PC-9 (cell line): ENCODE results near the gene CDT1. TPM values are rescaled to one million over a fixed set of nuclear protein-coding genes. Genes with fewer than 3 reads are reported as not detected.

Experiments
- BruUV-seq: library from RNA; stranded (reverse); fragments of 400-500 nt; replicated peaks from 2 replicates; lab custom pipeline; 2021; lab: Mats Ljungman, UMichigan
- CTCF ChIA-PET: fragments of 300-600 bp; sonication (Branson Sonifier 250); formaldehyde crosslinking; loops from one replicate; lab custom pipeline; 2022; ENCODE audit warnings: antibody characterized with exemption; lab: Charles Lee
- POLR2A ChIA-PET: fragments of 300-600 bp; sonication (Branson Sonifier 250); formaldehyde crosslinking; loops from one replicate; lab custom pipeline; 2022; ENCODE audit warnings: antibody characterized with exemption; ENCODE audit not compliant: unreplicated experiment; lab: Charles Lee
- DNase-seq, 2 experiments: peaks; one replicate each; pipeline versions ENCODE4 v3.0.0 to v3.0.0-alpha.2; 2015 to 2022; ENCODE audit warnings: mixed read lengths in 1 of 2
- H2AFZ ChIP-seq: fragments of 200-600 bp; sonication (generic); 2 replicates; pipeline ENCODE4 v1.8.1; 2017; ENCODE audit warnings: antibody characterized with exemption
- H3F3A ChIP-seq: fragments of 200-600 bp; sonication (generic); 2 replicates; pipeline ENCODE4 v1.8.1; 2017; ENCODE audit warnings: antibody characterized with exemption, mild to moderate bottlenecking, low read depth; ENCODE audit not compliant: insufficient read depth
- H3K27ac ChIP-seq: fragments of 200-600 bp; sonication (generic); 2 replicates; pipeline ENCODE4 v1.6.1; 2016; ENCODE audit warnings: mixed run types
- H3K27me3 ChIP-seq: fragments of 200-600 bp; sonication (generic); 2 replicates; pipeline ENCODE4 v1.6.1; 2016; ENCODE audit warnings: low read depth, mixed run types; ENCODE audit not compliant: insufficient read depth
- H3K36me3 ChIP-seq: fragments of 200-600 bp; sonication (generic); 2 replicates; pipeline ENCODE4 v1.6.1; 2016; ENCODE audit warnings: low read depth, mixed run types
- H3K4me1 ChIP-seq: fragments of 200-600 bp; sonication (generic); replicated peaks from 2 replicates; pipeline ENCODE4 v1.6.1; 2016; ENCODE audit warnings: mixed run types; ENCODE audit not compliant: insufficient read depth
- H3K4me2 ChIP-seq: fragments of 200-600 bp; sonication (generic); 2 replicates; pipeline ENCODE4 v1.6.1; 2017; ENCODE audit warnings: mixed run types
- H3K4me3 ChIP-seq: fragments of 200-600 bp; sonication (generic); 2 replicates; pipeline ENCODE4 v1.6.1; 2016; ENCODE audit warnings: mixed run types
- H3K79me2 ChIP-seq: fragments of 200-600 bp; sonication (generic); 2 replicates; pipeline ENCODE4 v1.6.1; 2017; ENCODE audit warnings: low read depth, mixed run types
- H3K9me2 ChIP-seq: fragments of 200-600 bp; sonication (generic); 2 replicates; pipeline ENCODE4 v1.8.1; 2017; ENCODE audit warnings: mild to moderate bottlenecking; ENCODE audit not compliant: insufficient read depth
- H3K9me3 ChIP-seq: fragments of 200-600 bp; sonication (generic); 2 replicates; pipeline ENCODE4 v1.8.1; 2016; ENCODE audit warnings: low read depth; ENCODE audit not compliant: insufficient read depth
- H4K20me1 ChIP-seq: fragments of 200-600 bp; sonication (generic); 2 replicates; pipeline ENCODE4 v1.8.1; 2017; ENCODE audit not compliant: insufficient read depth
- CTCF ChIP-seq: fragments of 200-600 bp; sonication (generic); conservative IDR thresholded peaks from 2 replicates; pipeline ENCODE4 v1.6.1; 2017; ENCODE audit warnings: mixed run types, antibody characterized with exemption, mild to moderate bottlenecking, moderate library complexity
- EZH2 ChIP-seq: fragments of 200-600 bp; sonication (generic); IDR thresholded peaks from 2 replicates; pipeline ENCODE4 v1.8.0; 2017; ENCODE audit warnings: antibody characterized with exemption, low read depth
- intact Hi-C: fragments of 100-400 bp; cut with micrococcal nuclease; formaldehyde crosslinking; loops from one replicate; pipeline ENCODE4 v1.10.0; 2022; ENCODE audit not compliant: unreplicated experiment
- total RNA-seq: library from RNA; stranded (reverse); gene quantifications from 2 replicates; pipeline ENCODE4 v1.2.3, GENCODE V29; 2021

CDT1 gene
- total RNA-seq, 1 experiment from 2014 or later = 73.2 TPM

DNA sequence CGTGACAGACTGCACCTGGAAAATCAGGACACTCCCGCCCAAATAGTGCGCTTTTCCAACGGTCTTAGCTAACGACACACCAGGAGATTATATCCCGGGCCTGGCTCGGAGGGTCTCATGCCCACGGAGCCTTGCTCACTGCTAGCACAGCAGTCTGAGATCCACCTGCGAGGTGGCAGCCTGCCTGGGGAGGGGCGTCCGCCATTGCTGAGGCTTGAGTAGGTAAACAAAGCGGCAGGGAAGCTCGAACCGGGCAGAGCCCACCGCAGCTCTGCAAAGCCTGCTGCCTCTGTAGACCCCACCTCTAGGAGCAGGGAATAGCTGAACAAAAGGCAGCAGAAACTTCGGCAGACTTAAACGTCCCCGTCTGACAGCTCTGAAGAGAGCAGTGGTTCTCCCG lies 48.0 kb downstream of the CDT1 start:
- Histone ChIP-seq H3K4me3 (no peak overlapping the region), H3F3A (no peaks in the 10 kb centered on the region), H3K4me1 (no peaks in the 10 kb centered on the region), H3K9me3 (no peaks in the 10 kb centered on the region), H3K9me2 (no peaks in the 10 kb centered on the region), H3K27me3 (no peaks in the 10 kb centered on the region), H3K27ac (no peak overlapping the region), H2AFZ (no peak overlapping the region), H4K20me1 (no peaks in the 10 kb centered on the region), H3K36me3 (no peaks in the 10 kb centered on the region), H3K79me2 (no peaks in the 10 kb centered on the region), H3K4me2 (no peak overlapping the region)
- TF ChIP-seq EZH2 (no peak), CTCF (no peak)
- DNase-seq = no peak
- CTCF ChIA-PET = no interaction called here
- POLR2A ChIA-PET = no interaction called here
- intact Hi-C loops = loop anchor here (10.0 kb wide), 1 partner anchor 73 kb away; no protein-coding TSS in a partner anchor
- BruUV-seq = no TSS peak

DNA sequence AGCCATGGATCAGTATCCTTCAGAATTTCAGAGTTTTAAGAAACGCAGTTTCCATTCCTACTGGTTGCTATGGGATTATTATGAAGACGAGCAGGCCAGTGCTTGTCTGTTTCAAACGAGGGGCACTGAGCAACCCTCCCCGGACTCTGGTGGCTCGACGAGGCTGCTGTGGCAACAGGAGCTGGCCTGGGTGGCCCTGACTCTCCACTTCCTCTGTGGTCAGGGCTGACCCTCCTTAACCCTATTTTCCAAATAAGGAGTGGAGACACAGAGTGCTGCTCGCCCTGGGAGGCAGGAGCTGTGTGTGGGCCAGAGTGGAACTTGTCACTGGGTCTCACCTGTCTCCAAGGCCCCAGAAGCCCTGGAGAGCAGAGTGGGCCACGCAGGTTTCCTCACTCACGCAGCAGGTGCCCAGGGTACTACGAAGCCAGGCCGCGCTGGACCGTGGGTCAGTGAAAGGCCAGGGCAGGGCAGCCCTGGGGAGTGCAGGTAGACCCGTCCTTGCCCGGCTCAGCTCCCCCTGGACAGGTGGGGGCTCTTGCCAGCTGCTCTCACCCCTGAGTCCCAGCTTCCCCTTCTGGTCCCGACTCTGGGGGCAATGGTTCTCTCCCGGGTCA lies 49.8 kb downstream of the CDT1 start:
- H3K4me2 ChIP-seq = no peak overlapping the region
- H3K9me3 ChIP-seq = no peaks in the 10 kb centered on the region
- peaks cover 5% of the 10 kb centered on the region for H3K4me1 ChIP-seq
- BruUV-seq = no TSS peak
- ChIA-PET POLR2A (no interaction called here), CTCF (interaction anchor here (0.9 kb wide), 1 partner anchor 219 kb away, joined by 6 read pairs; no protein-coding TSS in a partner anchor)
- H3K4me3 ChIP-seq = no peak overlapping the region
- TF ChIP-seq EZH2 (no peak), CTCF (no peak)
- intact Hi-C loops = loop anchor here (10.0 kb wide), 1 partner anchor 71 kb away; no protein-coding TSS in a partner anchor
- no peaks in the 10 kb centered on the region for H4K20me1 ChIP-seq
- H3F3A ChIP-seq = no peaks in the 10 kb centered on the region
- no peaks in the 10 kb centered on the region for H3K9me2 ChIP-seq
- no peaks in the 10 kb centered on the region for H3K27me3 ChIP-seq
- no peaks in the 10 kb centered on the region for H3K36me3 ChIP-seq
- no peak overlapping the region for H3K27ac ChIP-seq
- 0 out of 2 replicates have a peak, but pooled peaks cover 7% of the 10 kb centered on the region for H3K79me2 ChIP-seq
- no peak for DNase-seq
- H2AFZ ChIP-seq = no peak overlapping the region

DNA sequence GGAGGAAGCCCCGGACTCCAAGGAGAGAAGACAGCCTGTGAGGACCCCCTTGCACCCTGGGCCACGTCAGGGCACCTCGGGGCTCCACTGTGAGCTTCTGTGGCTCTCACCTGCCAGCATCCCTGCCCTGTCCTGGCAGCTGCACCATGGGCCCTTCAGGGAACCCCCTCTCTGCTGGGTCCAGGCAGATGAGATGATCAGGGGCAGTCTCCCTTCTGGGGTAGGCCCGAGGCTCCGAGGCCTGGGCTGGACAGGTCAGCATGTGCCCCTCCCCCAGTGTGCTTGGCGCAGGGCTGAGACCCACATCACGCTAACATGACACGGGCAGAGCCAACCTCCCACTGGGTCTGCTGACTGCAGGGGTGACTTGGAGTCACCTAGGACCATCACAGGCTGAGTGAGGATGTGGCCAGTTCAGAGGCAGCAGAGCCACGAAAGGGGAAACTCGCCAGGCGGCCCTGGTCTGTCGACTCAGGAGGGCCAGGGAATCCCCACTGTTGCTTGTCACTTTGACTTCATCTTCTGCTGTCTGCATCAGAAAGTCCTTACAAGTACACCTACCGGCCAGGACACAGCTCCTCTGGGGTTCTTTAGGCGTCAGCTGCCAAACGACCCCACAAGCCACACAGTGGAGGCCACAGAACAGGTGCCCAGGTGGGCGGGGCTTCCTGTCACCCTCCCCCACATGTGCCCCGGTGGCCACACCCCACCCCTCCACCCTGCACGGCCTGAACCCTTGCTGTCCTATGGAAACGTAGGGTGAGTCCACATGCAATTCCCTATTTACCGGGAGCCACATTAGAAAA lies 50.9 kb downstream of the CDT1 start:
- BruUV-seq = no TSS peak
- Histone ChIP-seq H3K9me2 (no peaks in the 10 kb centered on the region), H3K4me1 (peaks cover 5% of the 10 kb centered on the region), H3K4me2 (no peak overlapping the region), H3F3A (no peaks in the 10 kb centered on the region), H3K27me3 (no peaks in the 10 kb centered on the region), H3K27ac (no peak overlapping the region), H4K20me1 (no peaks in the 10 kb centered on the region), H3K4me3 (no peak overlapping the region), H3K36me3 (no peaks in the 10 kb centered on the region), H2AFZ (no peak overlapping the region), H3K9me3 (no peaks in the 10 kb centered on the region), H3K79me2 (0 out of 2 replicates have a peak, but pooled peaks cover 7% of the 10 kb centered on the region)
- POLR2A ChIA-PET = no interaction called here
- CTCF ChIA-PET = no interaction called here
- TF ChIP-seq EZH2 (no peak), CTCF (no peak)
- no peak for DNase-seq
- intact Hi-C loops = loop anchor here (10.0 kb wide), 1 partner anchor 70 kb away; no protein-coding TSS in a partner anchor
